Heart right ventricle (tissue), 16 donors: ENCODE data around the gene ANAPC4. TPM values are rescaled to one million over a fixed set of nuclear protein-coding genes. Genes with fewer than 3 reads are reported as not detected.

Experiments
- ATAC-seq, 8 donors: fragments of 200-7000 bp; cut with Tn5 transposase; one replicate each; pipeline ENCODE4 v1.9.1; 2020; ENCODE audit warnings: mild to moderate bottlenecking in 8 of 8, moderate library complexity in 8 of 8, moderate number of reproducible peaks in 1 of 8
- DNase-seq, 2 donors: peaks; one replicate each; pipeline ENCODE4 v3.0.0-alpha.2; 2020
- H3K27ac ChIP-seq, 10 donors: fragments of 200-600 bp; sonication (generic) in 2 of 10; one replicate each; pipeline versions ENCODE4 v1.5.0 to v1.8.0; 2020 to 2022; ENCODE audit warnings: mild to moderate bottlenecking in 3 of 10
- H3K27me3 ChIP-seq, 7 donors: fragments of 200-600 bp; one replicate each; pipeline ENCODE4 v1.8.0; 2021 to 2022; ENCODE audit warnings: mild to moderate bottlenecking in 2 of 7
- H3K36me3 ChIP-seq, 9 donors: fragments of 200-600 bp; sonication (generic) in 1 of 9; one replicate each; pipeline versions ENCODE4 v1.5.0 to v1.8.0; 2020 to 2022; ENCODE audit warnings: mild to moderate bottlenecking in 2 of 9
- H3K4me1 ChIP-seq, 9 donors: fragments of 200-600 bp; sonication (generic) in 1 of 9; one replicate each; pipeline versions ENCODE4 v1.5.0 to v1.8.0; 2020 to 2022; ENCODE audit warnings: mild to moderate bottlenecking in 4 of 9
- H3K4me3 ChIP-seq, 10 donors: fragments of 200-600 bp; sonication (generic) in 2 of 10; one replicate each; pipeline versions ENCODE4 v1.5.0 to v1.8.0; 2020 to 2022; ENCODE audit warnings: mild to moderate bottlenecking in 7 of 10, moderate library complexity in 2 of 10
- H3K9me3 ChIP-seq, 11 donors: fragments of 200-600 bp in 10 of 11; sonication (generic) in 2 of 11; one replicate each; pipeline versions ENCODE4 v1.5.0 to v1.8.0; 2013 to 2022; ENCODE audit warnings: mild to moderate bottlenecking in 2 of 11, control low read depth in 1 of 11, moderate library complexity in 1 of 11
- CTCF ChIP-seq, 9 donors: fragments of 200-600 bp; sonication (generic) in 2 of 9; IDR thresholded peaks; one replicate each; pipeline versions ENCODE4 v1.5.0 to v1.8.0; 2021 to 2022; ENCODE audit warnings: antibody characterized with exemption in 9 of 9, mild to moderate bottlenecking in 5 of 9, moderate library complexity in 1 of 9
- WGBS, 2 donors: extraction: QIAGEN DNeasy Blood & Tissue Kit; methylation state at CpG; one replicate each; pipeline ENCODE4 v1.1.7; 2013; ENCODE audit warnings: inconsistent platforms in 1 of 2; 5-methylcytosine and 5-hydroxymethylcytosine counted together
- intact Hi-C, 10 donors: fragments of 100-400 bp; cut with DNase I; formaldehyde crosslinking; loops; one replicate each; pipeline versions ENCODE4 v1.11.1 to v1.14.2; 2022
- polyA plus RNA-seq, 2 donors: library from polyadenylated mRNA; stranded (reverse); fragments of 200-250 nt; gene quantifications; one replicate each; pipeline ENCODE4 v1.2.3, GENCODE V29; 2013
- total RNA-seq, 10 donors: library from RNA; stranded (reverse); fragmentation: NEBNext Ultra II Directional in 3 of 10; extraction: Animal tissue kit (Norgen Biotek cat#: 25700) in 3 of 10; gene quantifications; one replicate each; pipeline versions ENCODE4 v1.2.1 to v1.2.4, GENCODE V29; 2021 to 2023
- donor health status: Arrhythmogenic right ventricular cardiomyopathy.
- donor health status: ischemic (EF 13 %, LVEDD 7.1; RV severe dilation, severe dysfunction).
- donor health status: healthy with polysubstance abuse.
- donor health status: DM: no; HTN: yes; CAD: no.
- donor health status: DM: no; HTN: no; CAD: no.
- donor health status: ischemic (EF 25% LVEDD 6.9; RV normal size, moderate dysfunction).
- donor health status: ischemic (EF 25% LVEDD 5.7; RV mildly dilated, moderate dysfunction).
- donor health status: healthy.
- donor health status: DM: yes; HTN: yes; CAD: no.
- donor health status: Ischemic cardiomyopathy.
- donor health status: ischemic (EF 35%, LVEDD 5.7; RV mildly dilated, moderate dysfunction).
- donor health status: nonischemic (EF 11% LVEDD 7.7; RV severe dilation, severe dysfunction).
- donor health status: DM: yes; HTN: yes; CAD: no.
- donor health status: PGD.
- donor health status: ischemic (EF 29% LVEDD 5.4; RV normal size, mild dysfunction).
- donor health status: nonischemic (EF 23%, LVEDD 6.1; RV moderate dilation, normal function).

ANAPC4 gene
- total and polyA plus RNA-seq, 12 donors: 8.2 to 26.7 (median 11.5) TPM

GRCh38 chr4:25440478-25441030, 63.5 kb downstream of the ANAPC4 start:
- peak overlapping the region in 2 of 10 donors; percentile 21 to 39 for H3K27ac ChIP-seq
- intact Hi-C loops: loop anchor here (1.0 to 10.0 kb wide), 6 partner anchors 326 to 974 kb away; no protein-coding TSS in a partner anchor
- 34 to 45% methylated on average over 8 of the region's 8 CpGs for WGBS, 2 donors
- peaks cover 0 to 12% (median 0%) of the 10 kb centered on the region in 11 donors for H3K9me3 ChIP-seq
- H3K4me1 ChIP-seq: peaks cover 0 to 16% (median 10%) of the 10 kb centered on the region in 9 donors
- H3K4me3 ChIP-seq: no peak overlapping the region
- ATAC-seq (peak; percentile 69 to 88 (median 76)), DNase-seq (peak; percentile 56 to 62)
- H3K27me3 ChIP-seq: no peaks in the 10 kb centered on the region
- TF ChIP-seq CTCF (IDR thresholded peaks at IDR 0.05): no peak
- H3K36me3 ChIP-seq: no peaks in the 10 kb centered on the region

GRCh38 chr4:25441519-25442117, 64.6 kb downstream of the ANAPC4 start:
- ATAC-seq (peak; percentile 60 to 89 (median 84)), DNase-seq (peak; percentile 27 to 46)
- peaks cover 0 to 16% (median 10%) of the 10 kb centered on the region in 9 donors for H3K4me1 ChIP-seq
- no peak overlapping the region for H3K4me3 ChIP-seq
- no peak overlapping the region for H3K27ac ChIP-seq
- no peaks in the 10 kb centered on the region for H3K27me3 ChIP-seq
- no peaks in the 10 kb centered on the region for H3K36me3 ChIP-seq
- H3K9me3 ChIP-seq: peaks cover 0 to 12% (median 0%) of the 10 kb centered on the region in 11 donors
- 46 to 48% methylated on average over 6 of the region's 6 CpGs for WGBS, 2 donors
- TF ChIP-seq CTCF (IDR thresholded peaks at IDR 0.05): peak; percentile 15 to 69 (median 60)
- intact Hi-C loops: loop anchor here (1.0 to 10.0 kb wide), 7 partner anchors 319 to 973 kb away; no protein-coding TSS in a partner anchor

- Histone ChIP-seq H3K9me3 (peaks cover 0 to 12% (median 0%) of the 10 kb centered on the region in 11 donors), H3K4me1 (peaks cover 0 to 16% (median 10%) of the 10 kb centered on the region in 9 donors), H3K36me3 (no peaks in the 10 kb centered on the region), H3K4me3 (no peak overlapping the region), H3K27me3 (no peaks in the 10 kb centered on the region), H3K27ac (no peak overlapping the region)
- intact Hi-C loops: loop anchor here in 5 of 10 donors (2.0 to 10.0 kb wide), 4 partner anchors 318 to 972 kb away; no protein-coding TSS in a partner anchor
- DNase-seq: no peak
- no peak for ATAC-seq
- 78 to 80% methylated on average over 9 of the region's 9 CpGs for WGBS, 2 donors
- no peak for TF ChIP-seq CTCF (IDR thresholded peaks at IDR 0.05)
These were observed 65.8 kb downstream of the ANAPC4 start for GRCh38 chr4:25442863-25443307.

GRCh38 chr4:25443851-25444250, 66.8 kb downstream of the ANAPC4 start:
- H3K9me3 ChIP-seq: peaks cover 0 to 11% (median 0%) of the 10 kb centered on the region in 11 donors
- 93 to 96% methylated on average over 6 of the region's 6 CpGs for WGBS, 2 donors
- intact Hi-C loops: loop anchor here in 5 of 10 donors (2.0 to 10.0 kb wide), 4 partner anchors 317 to 971 kb away; no protein-coding TSS in a partner anchor
- no peak overlapping the region for H3K4me3 ChIP-seq
- no peak for TF ChIP-seq CTCF (IDR thresholded peaks at IDR 0.05)
- no peak for DNase-seq
- H3K27me3 ChIP-seq: no peaks in the 10 kb centered on the region
- H3K4me1 ChIP-seq: peaks cover 0 to 16% (median 10%) of the 10 kb centered on the region in 9 donors
- no peaks in the 10 kb centered on the region for H3K36me3 ChIP-seq
- no peak for ATAC-seq
- H3K27ac ChIP-seq: no peak overlapping the region
